IMR-90 (cell line): ENCODE data around the gene GLIS1. TPM values are rescaled to one million over a fixed set of nuclear protein-coding genes. Genes with fewer than 3 reads are reported as not detected.

Source experiments
- ATAC-seq: fragments of 200-7000 bp; cut with Tn5 transposase; 2 replicates; pipeline ENCODE4 v1.9.1; 2020; ENCODE audit warnings: low read depth, mild to moderate bottlenecking, moderate library complexity
- BruUV-seq: library from RNA; stranded (reverse); fragments of 400-500 nt; replicated peaks from 2 replicates; lab custom pipeline; 2021; lab: Mats Ljungman, UMichigan
- CTCF ChIA-PET: fragments of 300-600 bp; formaldehyde crosslinking; extraction: SDS; loops from one replicate; lab custom pipeline; 2021; ENCODE audit warnings: antibody characterized with exemption; lab: Yijun Ruan, JAX
- POLR2A ChIA-PET: fragments of 300-600 bp; sonication (Branson Sonifier 250); formaldehyde crosslinking; loops from one replicate; lab custom pipeline; 2022; ENCODE audit warnings: antibody characterized with exemption; ENCODE audit not compliant: unreplicated experiment; lab: Charles Lee
- DNase-seq: peaks from one replicate; pipeline ENCODE4 v3.0.0; 2013
- H2AFZ ChIP-seq: replicated peaks from 2 replicates; pipeline ENCODE3; 2013; ENCODE audit warnings: low read length, mild to moderate bottlenecking; ENCODE audit not compliant: poor library complexity
- H2AK5ac ChIP-seq: 2 replicates; pipeline ENCODE4 v1.6.1; 2013; ENCODE audit warnings: low read depth, low read length, inconsistent platforms
- H2AK9ac ChIP-seq: replicated peaks from 2 replicates; pipeline ENCODE3; 2013; ENCODE audit warnings: mild to moderate bottlenecking, low read depth, low read length, moderate library complexity; ENCODE audit not compliant: poor library complexity
- H2BK120ac ChIP-seq: 2 replicates; pipeline ENCODE4 v1.6.1; 2013; ENCODE audit warnings: low read depth, low read length, inconsistent platforms
- H2BK15ac ChIP-seq: 3 replicates; pipeline ENCODE4 v1.6.1; 2013; ENCODE audit warnings: low read depth, low read length, inconsistent platforms
- H2BK20ac ChIP-seq: 2 replicates; pipeline ENCODE4 v1.6.1; 2013; ENCODE audit warnings: low read depth, mild to moderate bottlenecking, inconsistent platforms, low read length, moderate library complexity
- H2BK5ac ChIP-seq: 2 replicates; pipeline ENCODE4 v1.6.1; 2013; ENCODE audit warnings: mild to moderate bottlenecking, low read depth, low read length, inconsistent platforms; ENCODE audit not compliant: poor library complexity, severe bottlenecking
- H3K14ac ChIP-seq: replicated peaks from 2 replicates; pipeline ENCODE4 v1.6.1; 2013; ENCODE audit warnings: low read depth, low read length, inconsistent platforms
- H3K18ac ChIP-seq: 2 replicates; pipeline ENCODE4 v1.6.1; 2013; ENCODE audit warnings: low read depth, low read length, control low read depth
- H3K23ac ChIP-seq: 2 replicates; pipeline ENCODE4 v1.6.1; 2013; ENCODE audit warnings: low read depth, low read length, inconsistent platforms
- H3K27ac ChIP-seq: 2 replicates; pipeline ENCODE4 v1.5.1; 2013; ENCODE audit warnings: mild to moderate bottlenecking, control low read depth, low read length; ENCODE audit not compliant: insufficient read depth
- H3K27me3 ChIP-seq: 2 replicates; pipeline ENCODE4 v1.6.1; 2013; ENCODE audit warnings: low read length; ENCODE audit not compliant: control insufficient read depth, insufficient read depth
- H3K36me3 ChIP-seq: 2 replicates; pipeline ENCODE4 v1.6.1; 2013; ENCODE audit warnings: low read length, mixed read lengths; ENCODE audit not compliant: control insufficient read depth, insufficient read depth
- H3K4ac ChIP-seq: 2 replicates; pipeline ENCODE4 v1.6.1; 2013; ENCODE audit warnings: low read depth, low read length, inconsistent platforms
- H3K4me1 ChIP-seq: 2 replicates; pipeline ENCODE4 v1.6.1; 2013; ENCODE audit warnings: low read length, mixed read lengths; ENCODE audit not compliant: control insufficient read depth, insufficient read depth
- H3K4me2 ChIP-seq: 2 replicates; pipeline ENCODE4 v1.6.1; 2013; ENCODE audit warnings: low read depth, mild to moderate bottlenecking, control low read depth, low read length, moderate library complexity
- H3K4me3 ChIP-seq: 2 replicates; pipeline ENCODE4 v1.5.1; 2013; ENCODE audit warnings: low read depth, mild to moderate bottlenecking, control low read depth, low read length, moderate library complexity; ENCODE audit not compliant: insufficient read depth
- H3K56ac ChIP-seq: 2 replicates; pipeline ENCODE4 v1.6.1; 2013; ENCODE audit warnings: low read length, inconsistent platforms; ENCODE audit not compliant: insufficient read depth; ENCODE audit errors: extremely low read depth
- H3K79me1 ChIP-seq, 2 experiments: 2 replicates each; pipeline ENCODE4 v1.6.1; 2013; ENCODE audit warnings: low read length in 2 of 2, inconsistent platforms in 1 of 2, low read depth in 1 of 2
- H3K9ac ChIP-seq: 2 replicates; pipeline ENCODE4 v1.6.1; 2013; ENCODE audit warnings: low read depth, low read length, control low read depth
- H3K9me1 ChIP-seq: 2 replicates; pipeline ENCODE4 v1.6.1; 2013; ENCODE audit warnings: low read length, inconsistent platforms; ENCODE audit not compliant: insufficient read depth
- H3K9me3 ChIP-seq: 2 replicates; pipeline ENCODE4 v1.6.1; 2013; ENCODE audit warnings: low read length; ENCODE audit not compliant: control insufficient read depth, insufficient read depth
- H4K20me1 ChIP-seq: 2 replicates; pipeline ENCODE4 v1.6.1; 2013; ENCODE audit warnings: low read length, inconsistent platforms; ENCODE audit not compliant: insufficient read depth
- H4K5ac ChIP-seq: 2 replicates; pipeline ENCODE4 v1.6.1; 2013; ENCODE audit warnings: mild to moderate bottlenecking, low read depth, low read length, control low read depth
- H4K8ac ChIP-seq, 2 experiments: 2 replicates each; pipeline ENCODE4 v1.6.1; 2013; ENCODE audit warnings: low read depth in 2 of 2, low read length in 2 of 2, control low read depth in 1 of 2, inconsistent platforms in 1 of 2
- H4K91ac ChIP-seq: 2 replicates; pipeline ENCODE4 v1.6.1; 2013; ENCODE audit warnings: low read depth, low read length, inconsistent platforms; ENCODE audit not compliant: insufficient read depth
- BHLHE40 ChIP-seq: fragments of 150-350 bp; IDR thresholded peaks from 2 replicates; pipeline ENCODE4 v1.6.1; 2016; ENCODE audit warnings: mild to moderate bottlenecking, low read depth, low read length
- CEBPB ChIP-seq: IDR thresholded peaks from 2 replicates; pipeline ENCODE4 v1.6.1; 2012; ENCODE audit warnings: low read depth, low read length, improper control_type of control experiment
- CHD1 ChIP-seq: IDR thresholded peaks from 2 replicates; pipeline ENCODE4 v1.6.1; 2012; ENCODE audit warnings: low read depth, low read length, improper control_type of control experiment
- FOS ChIP-seq: fragments of 150-350 bp; IDR thresholded peaks from 2 replicates; pipeline ENCODE4 v1.6.1; 2016; ENCODE audit warnings: low read depth, low read length
- MAFK ChIP-seq: IDR thresholded peaks from 2 replicates; pipeline ENCODE4 v1.6.1; 2012; ENCODE audit warnings: low read depth, low read length, improper control_type of control experiment
- MAZ ChIP-seq: IDR thresholded peaks from 2 replicates; pipeline ENCODE4 v1.6.1; 2012; ENCODE audit warnings: low read depth, mild to moderate bottlenecking, low read length, improper control_type of control experiment, moderate library complexity, borderline replicate concordance
- MXI1 ChIP-seq: IDR thresholded peaks from 2 replicates; pipeline ENCODE4 v1.6.1; 2012; ENCODE audit warnings: low read depth, mild to moderate bottlenecking, low read length, moderate library complexity, borderline replicate concordance
- NFE2L2 ChIP-seq: fragments of 150-350 bp; IDR thresholded peaks from 2 replicates; pipeline ENCODE4 v1.6.1; 2016; ENCODE audit warnings: low read depth, mild to moderate bottlenecking, low read length
- POLR2A ChIP-seq: IDR thresholded peaks from 2 replicates; pipeline ENCODE4 v1.6.1; 2012; ENCODE audit warnings: mild to moderate bottlenecking, low read depth, low read length
- RAD21 ChIP-seq: IDR thresholded peaks from 2 replicates; pipeline ENCODE4 v1.6.1; 2012; ENCODE audit warnings: low read length, improper control_type of control experiment
- RCOR1 ChIP-seq: IDR thresholded peaks from 2 replicates; pipeline ENCODE4 v1.6.1; 2012; ENCODE audit warnings: mild to moderate bottlenecking, low read length, improper control_type of control experiment; ENCODE audit not compliant: insufficient replicate concordance
- RFX5 ChIP-seq: IDR thresholded peaks from 2 replicates; pipeline ENCODE4 v1.8.0; 2012; ENCODE audit warnings: low read depth, mild to moderate bottlenecking, low read length, moderate library complexity
- SMC3 ChIP-seq: fragments of 150-350 bp; IDR thresholded peaks from 2 replicates; pipeline ENCODE4 v1.6.1; 2016; ENCODE audit warnings: low read depth, mild to moderate bottlenecking, antibody characterized with exemption, low read length, moderate library complexity
- USF2 ChIP-seq: fragments of 150-350 bp; IDR thresholded peaks from 2 replicates; pipeline ENCODE4 v1.6.1; 2017; ENCODE audit warnings: mild to moderate bottlenecking, antibody characterized with exemption, low read length, low read depth
- WGBS, 2 experiments: methylation state at CpG; one replicate each; pipeline versions ENCODE4 v1.1.5 to v1.1.7; 2013; ENCODE audit warnings: missing lambda C conversion rate in 2 of 2; ENCODE audit not compliant: insufficient read length in 1 of 2; ENCODE audit errors: extremely low coverage in 2 of 2; 5-methylcytosine and 5-hydroxymethylcytosine counted together
- dilution Hi-C: fragments of 300-500 bp; cut with HindIII; formaldehyde crosslinking; loops from one replicate; pipeline ENCODE4 v1.14.3; 2018; ENCODE audit warnings: low sequenced_read_pairs; ENCODE audit not compliant: unreplicated experiment
- in situ Hi-C: fragments of 300-500 bp; cut with MboI; formaldehyde crosslinking; loops from 3 replicates; pipeline ENCODE4 v1.14.3; 2019; ENCODE audit warnings: low sequenced_read_pairs, inconsistent platforms, mixed read lengths
- intact Hi-C: fragments of 100-400 bp; cut with micrococcal nuclease; formaldehyde crosslinking; loops from 2 replicates; pipeline ENCODE4 v1.10.0; 2022
- polyA plus RNA-seq, 3 experiments: library from polyadenylated mRNA; depleted of rRNA; stranded (reverse); fragments of >200 nt; gene quantifications; 2 replicates each; pipeline ENCODE4 v1.2.3, GENCODE V29; 2012; ENCODE audit warnings: low replicate concordance in 1 of 3
- total RNA-seq: library from RNA; depleted of rRNA; stranded (reverse); fragments of >200 nt; gene quantifications from 2 replicates; pipeline ENCODE4 v1.2.3, GENCODE V29; 2012
- TF ChIP-seq, protein P1 (sequence below): conservative IDR thresholded peaks from 2 replicates; pipeline ENCODE4 v1.5.1; 2012; ENCODE audit warnings: mild to moderate bottlenecking, low read depth, low read length, improper control_type of control experiment
- TF ChIP-seq, protein P2 (sequence below): fragments of 150-350 bp; IDR thresholded peaks from 2 replicates; pipeline ENCODE4 v1.6.1; 2016; ENCODE audit warnings: low read depth, mild to moderate bottlenecking, low read length, moderate library complexity, borderline replicate concordance

The GLIS1 gene
- total and polyA plus RNA-seq, 2 of the 4 experiments (the other 2 are of a cell fraction): 0.18 to 2.3 TPM

- DNase-seq (no peak), ATAC-seq (no peak)
- in situ Hi-C loops: no loop called here
- Histone ChIP-seq H2BK120ac (no peak overlapping the region), H3K14ac (no peak overlapping the region), H3K23ac (no peak overlapping the region), H2AK5ac (no peak overlapping the region), H3K4me2 (no peak overlapping the region), H2BK15ac (no peak overlapping the region), H2AK9ac (no peak overlapping the region), H4K8ac (no peak overlapping the region), H3K56ac (no peak overlapping the region), H3K9ac (no peak overlapping the region), H2BK20ac (no peak overlapping the region), H3K4me3 (no peak overlapping the region), H3K4me1 (no peaks in the 10 kb centered on the region; the same call in 1 of the 2 replicates), H4K91ac (no peak overlapping the region), H3K9me3 (no peaks in the 10 kb centered on the region), H3K27me3 (peaks cover 2% of the 10 kb centered on the region; the same call in 1 of the 2 replicates), H4K20me1 (no peaks in the 10 kb centered on the region), H3K36me3 (no peaks in the 10 kb centered on the region), H3K79me1 (0 out of 4 replicates have a peak, but pooled peaks cover 0 to 9% of the 10 kb centered on the region in 2 experiments), H3K27ac (no peak overlapping the region), H2BK5ac (no peak overlapping the region), H4K5ac (no peak overlapping the region), H2AFZ (no peak overlapping the region), H3K9me1 (peaks cover 10% of the 10 kb centered on the region), H3K4ac (no peak overlapping the region), H3K18ac (no peak overlapping the region)
- WGBS, 2 experiments: no CpG with 5 or more reads among the region's 1 CpG
- ChIA-PET CTCF (no interaction called here), POLR2A (no interaction called here)
- intact Hi-C loops: no loop called here
- no TSS peak for BruUV-seq
- no peak for TF ChIP-seq CHD1
- TF ChIP-seq BHLHE40: no peak
- TF ChIP-seq, protein P1, sequence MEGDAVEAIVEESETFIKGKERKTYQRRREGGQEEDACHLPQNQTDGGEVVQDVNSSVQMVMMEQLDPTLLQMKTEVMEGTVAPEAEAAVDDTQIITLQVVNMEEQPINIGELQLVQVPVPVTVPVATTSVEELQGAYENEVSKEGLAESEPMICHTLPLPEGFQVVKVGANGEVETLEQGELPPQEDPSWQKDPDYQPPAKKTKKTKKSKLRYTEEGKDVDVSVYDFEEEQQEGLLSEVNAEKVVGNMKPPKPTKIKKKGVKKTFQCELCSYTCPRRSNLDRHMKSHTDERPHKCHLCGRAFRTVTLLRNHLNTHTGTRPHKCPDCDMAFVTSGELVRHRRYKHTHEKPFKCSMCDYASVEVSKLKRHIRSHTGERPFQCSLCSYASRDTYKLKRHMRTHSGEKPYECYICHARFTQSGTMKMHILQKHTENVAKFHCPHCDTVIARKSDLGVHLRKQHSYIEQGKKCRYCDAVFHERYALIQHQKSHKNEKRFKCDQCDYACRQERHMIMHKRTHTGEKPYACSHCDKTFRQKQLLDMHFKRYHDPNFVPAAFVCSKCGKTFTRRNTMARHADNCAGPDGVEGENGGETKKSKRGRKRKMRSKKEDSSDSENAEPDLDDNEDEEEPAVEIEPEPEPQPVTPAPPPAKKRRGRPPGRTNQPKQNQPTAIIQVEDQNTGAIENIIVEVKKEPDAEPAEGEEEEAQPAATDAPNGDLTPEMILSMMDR: no peak
- TF ChIP-seq NFE2L2: no peak
- no peak for TF ChIP-seq MXI1
- no peak for TF ChIP-seq MAFK
- no peak for TF ChIP-seq MAZ
- TF ChIP-seq POLR2A: no peak
- no peak for TF ChIP-seq RFX5
- no peak for TF ChIP-seq USF2
- TF ChIP-seq RCOR1: no peak
- TF ChIP-seq FOS: no peak
- no peak for TF ChIP-seq RAD21
- no peak for TF ChIP-seq SMC3
- no peak for TF ChIP-seq CEBPB
- TF ChIP-seq, protein P2, sequence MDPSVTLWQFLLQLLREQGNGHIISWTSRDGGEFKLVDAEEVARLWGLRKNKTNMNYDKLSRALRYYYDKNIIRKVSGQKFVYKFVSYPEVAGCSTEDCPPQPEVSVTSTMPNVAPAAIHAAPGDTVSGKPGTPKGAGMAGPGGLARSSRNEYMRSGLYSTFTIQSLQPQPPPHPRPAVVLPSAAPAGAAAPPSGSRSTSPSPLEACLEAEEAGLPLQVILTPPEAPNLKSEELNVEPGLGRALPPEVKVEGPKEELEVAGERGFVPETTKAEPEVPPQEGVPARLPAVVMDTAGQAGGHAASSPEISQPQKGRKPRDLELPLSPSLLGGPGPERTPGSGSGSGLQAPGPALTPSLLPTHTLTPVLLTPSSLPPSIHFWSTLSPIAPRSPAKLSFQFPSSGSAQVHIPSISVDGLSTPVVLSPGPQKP: no peak
- dilution Hi-C loops: no loop called here
Measured at GRCh38 chr1:53645690-53646078, 93.3 kb downstream of the GLIS1 start.
